ENCODE measurements around the gene RP9.

GRCh38 chr7:33079763-33080690, 29.2 kb downstream of the RP9 start:
- no peak for TF ChIP-seq POLR2AphosphoS5 (IDR thresholded peaks at IDR 0.05; ENCODE audit: low read depth, low read length)
- TF ChIP-seq SIN3A (IDR thresholded peaks at IDR 0.05; ENCODE audit: borderline replicate concordance, insufficient read depth, low read length), result no peak
- TF ChIP-seq, protein P1, sequence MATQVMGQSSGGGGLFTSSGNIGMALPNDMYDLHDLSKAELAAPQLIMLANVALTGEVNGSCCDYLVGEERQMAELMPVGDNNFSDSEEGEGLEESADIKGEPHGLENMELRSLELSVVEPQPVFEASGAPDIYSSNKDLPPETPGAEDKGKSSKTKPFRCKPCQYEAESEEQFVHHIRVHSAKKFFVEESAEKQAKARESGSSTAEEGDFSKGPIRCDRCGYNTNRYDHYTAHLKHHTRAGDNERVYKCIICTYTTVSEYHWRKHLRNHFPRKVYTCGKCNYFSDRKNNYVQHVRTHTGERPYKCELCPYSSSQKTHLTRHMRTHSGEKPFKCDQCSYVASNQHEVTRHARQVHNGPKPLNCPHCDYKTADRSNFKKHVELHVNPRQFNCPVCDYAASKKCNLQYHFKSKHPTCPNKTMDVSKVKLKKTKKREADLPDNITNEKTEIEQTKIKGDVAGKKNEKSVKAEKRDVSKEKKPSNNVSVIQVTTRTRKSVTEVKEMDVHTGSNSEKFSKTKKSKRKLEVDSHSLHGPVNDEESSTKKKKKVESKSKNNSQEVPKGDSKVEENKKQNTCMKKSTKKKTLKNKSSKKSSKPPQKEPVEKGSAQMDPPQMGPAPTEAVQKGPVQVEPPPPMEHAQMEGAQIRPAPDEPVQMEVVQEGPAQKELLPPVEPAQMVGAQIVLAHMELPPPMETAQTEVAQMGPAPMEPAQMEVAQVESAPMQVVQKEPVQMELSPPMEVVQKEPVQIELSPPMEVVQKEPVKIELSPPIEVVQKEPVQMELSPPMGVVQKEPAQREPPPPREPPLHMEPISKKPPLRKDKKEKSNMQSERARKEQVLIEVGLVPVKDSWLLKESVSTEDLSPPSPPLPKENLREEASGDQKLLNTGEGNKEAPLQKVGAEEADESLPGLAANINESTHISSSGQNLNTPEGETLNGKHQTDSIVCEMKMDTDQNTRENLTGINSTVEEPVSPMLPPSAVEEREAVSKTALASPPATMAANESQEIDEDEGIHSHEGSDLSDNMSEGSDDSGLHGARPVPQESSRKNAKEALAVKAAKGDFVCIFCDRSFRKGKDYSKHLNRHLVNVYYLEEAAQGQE (IDR thresholded peaks at IDR 0.05; ENCODE audit: insufficient read depth in 1 of 2, low read depth in 2 of 2, low read length in 2 of 2), result no peak

All from PFSK-1 (cell line).